ENCODE results near the gene APBA2.

APBA2 gene

GRCh38 chr15:28914483-28915023 lies 28.8 kb downstream of the APBA2 start:
- DNase-seq (ENCODE audit: low read depth in 2 of 2, low spot score in 1 of 2): no peak

DNA sequence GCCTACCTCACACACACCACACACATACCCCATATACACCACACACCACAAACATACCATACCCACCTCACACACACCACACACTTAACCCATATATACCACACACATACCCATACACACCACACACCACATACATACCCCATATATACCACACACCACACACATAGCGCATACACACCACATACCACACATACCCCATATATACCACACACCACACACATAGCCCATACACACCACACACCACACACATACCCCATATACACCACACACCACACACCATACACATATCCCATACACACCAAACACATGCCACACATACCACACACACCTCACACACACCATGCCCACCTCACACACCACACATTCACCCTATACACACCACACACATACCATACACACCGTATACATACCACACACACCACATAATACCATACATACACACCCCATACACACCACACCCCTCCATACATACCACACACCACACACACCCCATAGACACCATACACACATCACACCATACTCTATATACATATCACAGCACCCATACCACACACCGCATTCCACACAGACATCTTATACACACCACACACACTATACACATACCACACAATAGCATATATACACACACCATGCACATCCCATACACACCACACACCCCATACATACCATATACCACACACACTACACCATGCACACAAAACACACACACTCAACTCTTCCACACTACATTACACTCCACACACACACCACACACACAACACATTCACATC lies 29.5 kb downstream of the APBA2 start:
- DNase-seq (ENCODE audit: low read depth in 2 of 2, low spot score in 1 of 2): no peak

DNA sequence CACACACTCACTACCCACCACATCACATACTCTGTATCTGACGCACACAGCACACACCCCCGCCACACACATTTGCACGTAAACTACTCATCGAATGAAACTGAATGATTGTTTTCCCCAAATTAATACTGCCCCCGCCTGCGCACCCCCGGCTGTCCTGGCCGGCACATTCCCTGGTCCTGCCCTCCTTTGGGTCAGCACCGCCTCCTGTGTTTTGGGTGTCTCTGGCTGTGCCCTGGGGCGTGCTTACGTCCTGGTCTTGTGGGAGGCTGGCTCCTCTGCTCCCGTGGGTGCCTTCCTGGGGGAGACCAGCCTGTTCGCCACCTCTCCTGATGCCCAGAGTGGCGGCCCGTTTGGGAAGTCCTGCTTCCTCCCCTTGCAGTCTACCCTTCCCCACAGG lies 30.2 kb downstream of the APBA2 start:
- no peak for DNase-seq (ENCODE audit: low read depth in 2 of 2, low spot score in 1 of 2)

DNA sequence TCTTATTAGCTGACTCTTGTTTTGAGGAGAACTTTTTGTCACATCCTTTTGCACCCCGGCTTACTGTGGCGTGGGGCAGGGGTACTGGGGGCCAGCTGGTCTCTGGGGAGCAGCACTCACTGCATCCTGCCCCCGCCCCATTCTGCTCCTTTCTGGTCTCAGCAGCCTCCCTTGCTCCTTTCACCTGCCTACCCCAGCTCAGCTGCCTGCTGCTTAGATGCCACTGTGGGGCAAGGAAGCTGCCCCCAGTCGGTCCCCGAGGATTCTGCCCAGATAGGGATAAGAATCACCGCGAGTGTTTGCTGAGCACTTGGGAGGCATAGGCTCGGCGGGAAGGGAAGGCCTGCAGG lies 32.0 kb downstream of the APBA2 start:
- no peak for DNase-seq (ENCODE audit: low read depth in 2 of 2, low spot score in 1 of 2)

DNA sequence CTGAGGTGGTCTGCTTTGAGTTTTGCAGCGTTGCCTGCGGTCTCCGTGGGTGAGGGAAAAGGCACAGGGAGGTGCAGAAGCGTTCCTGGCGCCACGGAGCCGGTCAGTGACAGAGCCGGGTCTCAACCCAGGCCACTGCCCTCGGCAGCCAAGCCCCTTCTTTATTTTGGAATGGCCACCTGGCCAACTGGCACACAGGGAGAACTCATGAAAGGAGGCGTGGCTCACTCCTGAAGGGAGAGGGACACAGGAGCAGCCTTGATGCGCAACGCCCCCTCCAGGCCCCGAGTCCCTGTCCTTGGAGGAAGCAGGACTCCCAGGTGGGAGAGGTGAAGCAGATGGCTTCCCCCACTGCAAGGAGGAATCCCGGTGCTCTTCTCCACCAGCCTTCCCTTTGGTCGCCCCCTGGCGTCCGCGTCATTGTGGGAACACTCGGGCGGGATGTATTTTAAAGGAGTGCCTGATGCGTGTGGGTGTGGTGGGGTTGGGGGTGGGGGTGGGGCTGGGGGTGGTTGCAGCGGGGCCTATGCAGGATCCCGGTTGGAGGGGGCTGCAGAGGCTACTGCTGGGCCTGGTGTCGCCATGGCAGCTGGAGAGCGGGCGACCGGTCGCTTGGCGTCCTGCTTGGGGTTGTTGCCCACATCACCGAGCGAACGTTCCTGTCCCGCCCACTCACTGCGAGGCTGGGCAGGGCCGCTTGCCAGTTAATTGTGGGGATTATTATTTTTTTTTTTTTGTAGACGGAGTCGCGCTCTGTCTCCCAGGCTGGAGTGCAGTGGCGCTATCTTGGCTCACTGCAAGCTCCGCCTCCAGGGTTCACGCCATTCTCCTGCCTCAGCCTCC lies 32.6 kb downstream of the APBA2 start:
- DNase-seq (ENCODE audit: low read depth in 2 of 2, low spot score in 1 of 2): no peak

DNA sequence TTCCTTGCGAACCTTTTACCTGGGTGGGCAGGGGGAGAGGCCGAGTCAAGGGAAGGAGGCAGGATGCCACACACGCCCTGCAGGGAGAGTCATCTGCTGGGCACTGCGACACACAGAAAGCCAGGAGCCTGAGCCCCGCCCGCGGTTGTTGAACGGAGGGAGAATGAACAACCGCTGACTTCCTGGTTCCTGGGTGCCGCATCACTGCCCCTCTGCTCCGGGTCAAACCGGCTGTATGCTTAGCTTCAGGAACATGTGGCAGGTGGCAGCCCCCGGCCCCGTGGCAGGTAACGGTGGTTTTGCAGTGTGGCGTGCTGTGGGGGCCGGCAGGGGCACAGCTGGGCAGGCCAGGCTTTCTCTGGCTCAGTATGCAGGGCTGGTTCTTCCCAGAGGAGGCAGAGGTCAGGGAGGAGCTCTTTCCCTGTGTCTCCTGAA lies 33.4 kb downstream of the APBA2 start:
- no peak for DNase-seq (ENCODE audit: low read depth in 2 of 2, low spot score in 1 of 2)

- no peak for DNase-seq (ENCODE audit: low read depth in 2 of 2, low spot score in 1 of 2)
Measured at GRCh38 chr15:28919679-28920655, 34.2 kb downstream of the APBA2 start.

- DNase-seq (ENCODE audit: low read depth in 2 of 2, low spot score in 1 of 2): no peak
Measured at GRCh38 chr15:28920781-28921331, 35.1 kb downstream of the APBA2 start.

GRCh38 chr15:28921336-28921735 lies 35.6 kb downstream of the APBA2 start:
- no peak for DNase-seq (ENCODE audit: low read depth in 2 of 2, low spot score in 1 of 2)

GRCh38 chr15:28921919-28922706 lies 36.3 kb downstream of the APBA2 start:
- DNase-seq (ENCODE audit: low read depth in 2 of 2, low spot score in 1 of 2): no peak

- no peak for DNase-seq (ENCODE audit: low read depth in 2 of 2, low spot score in 1 of 2)
Measured at GRCh38 chr15:28922707-28923012, 36.9 kb downstream of the APBA2 start.

- DNase-seq (ENCODE audit: low read depth in 2 of 2, low spot score in 1 of 2): no peak
Measured at GRCh38 chr15:28923726-28924280, 38.0 kb downstream of the APBA2 start.

DNA sequence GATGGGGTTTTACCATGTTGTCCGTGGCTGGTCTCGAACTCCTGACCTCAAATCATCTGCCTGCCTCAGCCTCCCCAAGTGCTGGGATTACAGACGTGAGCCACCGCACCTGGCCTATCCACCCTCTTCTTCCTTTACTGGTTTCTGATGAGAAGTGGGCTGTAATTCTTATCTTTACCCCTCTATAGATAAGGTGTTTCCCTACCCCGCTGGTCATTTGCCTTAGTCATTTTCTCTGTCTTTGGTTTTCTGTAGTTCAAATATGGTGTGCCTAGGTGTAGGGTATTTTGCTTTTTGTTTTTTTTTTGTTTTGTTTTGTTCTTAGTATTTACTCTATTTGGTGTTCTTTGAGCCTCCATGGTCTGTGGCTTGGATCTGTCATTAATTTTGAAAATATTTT lies 41.3 kb downstream of the APBA2 start:
- no peak for DNase-seq (ENCODE audit: low read depth in 2 of 2, low spot score in 1 of 2)

DNA sequence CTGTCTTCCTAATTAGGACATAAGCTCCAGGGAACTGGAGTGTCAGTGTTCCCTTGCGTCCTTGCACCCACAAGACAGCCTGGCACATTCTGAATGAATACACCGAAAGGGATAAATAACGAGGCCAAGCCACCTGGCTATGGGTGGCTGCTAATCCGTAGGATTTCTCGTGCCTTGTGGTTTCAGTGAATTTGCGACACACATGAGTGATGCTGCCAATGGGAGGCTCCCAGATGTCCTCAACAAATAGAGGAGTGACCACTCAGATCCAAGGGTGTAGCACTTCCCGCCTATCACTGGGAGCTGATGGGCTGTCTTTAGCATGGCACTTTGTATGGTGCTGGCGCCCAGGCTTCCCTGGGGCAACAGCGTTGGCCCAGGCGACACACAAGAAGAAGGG lies 43.4 kb downstream of the APBA2 start:
- no peak for DNase-seq (ENCODE audit: low read depth in 2 of 2, low spot score in 1 of 2)

- DNase-seq (ENCODE audit: low read depth in 2 of 2, low spot score in 1 of 2): no peak
Measured at GRCh38 chr15:28930011-28930410, 44.2 kb downstream of the APBA2 start.

- no peak for DNase-seq (ENCODE audit: low read depth in 2 of 2, low spot score in 1 of 2)
Measured at GRCh38 chr15:28930476-28931291, 44.9 kb downstream of the APBA2 start.

- DNase-seq (ENCODE audit: low read depth in 2 of 2, low spot score in 1 of 2): no peak
Measured at GRCh38 chr15:28931828-28932227, 46.1 kb downstream of the APBA2 start.

DNA sequence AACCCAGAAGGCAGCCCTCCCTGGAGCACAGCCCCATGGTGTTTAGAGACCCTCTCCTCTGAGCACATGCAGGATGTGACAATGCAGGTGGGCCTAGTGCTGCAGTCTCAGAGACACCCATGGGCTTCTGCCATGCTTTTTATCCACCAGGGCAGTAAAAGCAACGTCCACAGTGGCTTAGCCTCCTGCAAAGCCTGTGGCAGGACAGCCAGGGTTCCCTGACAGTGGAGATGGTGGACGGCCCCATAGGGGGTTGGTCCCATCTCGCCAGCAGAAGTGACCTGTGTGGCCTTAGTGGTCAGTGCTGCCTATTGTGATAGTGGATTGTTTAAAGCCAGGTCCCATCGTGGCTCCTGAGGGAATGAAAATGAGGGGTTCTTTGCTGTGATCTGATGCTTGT lies 46.6 kb downstream of the APBA2 start:
- DNase-seq (ENCODE audit: low read depth in 2 of 2, low spot score in 1 of 2): no peak
